Neural progenitor cell (in vitro differentiated cells): Measurements from ENCODE around the gene CD151. TPM values are rescaled to one million over a fixed set of nuclear protein-coding genes. Genes with fewer than 3 reads are reported as not detected.

Experiments used
- DNase-seq: peaks from one replicate; pipeline ENCODE4 v3.0.0-alpha.2; 2016; ENCODE audit warnings: low spot score
- H2AFZ ChIP-seq: fragments of 200-600 bp; sonication (generic); replicated peaks from 2 replicates; pipeline ENCODE4 v1.6.1; 2016; ENCODE audit warnings: antibody characterized with exemption
- H3F3A ChIP-seq: fragments of 200-600 bp; sonication (generic); 2 replicates; pipeline ENCODE4 v1.6.1; 2016; ENCODE audit warnings: antibody characterized with exemption, low read depth
- H3K27ac ChIP-seq: fragments of 200-600 bp; sonication (generic); 2 replicates; pipeline ENCODE4 v1.5.1; 2016; ENCODE audit warnings: mild to moderate bottlenecking
- H3K27me3 ChIP-seq: fragments of 200-600 bp; sonication (generic); 2 replicates; pipeline ENCODE4 v1.6.1; 2016; ENCODE audit warnings: mild to moderate bottlenecking, moderate library complexity
- H3K36me3 ChIP-seq: fragments of 200-600 bp; sonication (generic); 2 replicates; pipeline ENCODE4 v1.5.1; 2016
- H3K4me1 ChIP-seq: fragments of 200-600 bp; sonication (generic); 2 replicates; pipeline ENCODE4 v1.6.1; 2016; ENCODE audit warnings: mixed run types
- H3K4me2 ChIP-seq: fragments of 200-600 bp; sonication (generic); 2 replicates; pipeline ENCODE4 v1.6.1; 2016
- H3K4me3 ChIP-seq: fragments of 200-600 bp; sonication (generic); 2 replicates; pipeline ENCODE4 v1.5.1; 2016
- H3K79me2 ChIP-seq: fragments of 200-600 bp; sonication (generic); 2 replicates; pipeline ENCODE4 v1.6.1; 2016; ENCODE audit warnings: low read depth
- H3K9ac ChIP-seq: fragments of 200-600 bp; sonication (generic); 2 replicates; pipeline ENCODE4 v1.6.1; 2016
- H3K9me3 ChIP-seq: fragments of 200-600 bp; sonication (generic); 2 replicates; pipeline ENCODE4 v1.5.1; 2016; ENCODE audit warnings: low read depth
- H4K20me1 ChIP-seq: fragments of 200-600 bp; sonication (generic); 2 replicates; pipeline ENCODE4 v1.6.1; 2016; ENCODE audit warnings: low read depth
- H3K27ac Mint-ChIP-seq: 3 replicates; pipeline ENCODE4 v1.8.0; 2021; ENCODE audit warnings: mixed read lengths
- H3K27me3 Mint-ChIP-seq: 2 replicates; pipeline ENCODE4 v1.8.0; 2022; ENCODE audit warnings: low read depth, mild to moderate bottlenecking, inconsistent platforms, moderate library complexity, mixed read lengths; ENCODE audit not compliant: insufficient read depth
- H3K36me3 Mint-ChIP-seq: 3 replicates; pipeline ENCODE4 v1.8.0; 2021; ENCODE audit warnings: mixed read lengths
- H3K4me1 Mint-ChIP-seq: 3 replicates; pipeline ENCODE4 v1.8.0; 2021; ENCODE audit warnings: mixed read lengths
- H3K4me3 Mint-ChIP-seq: 3 replicates; pipeline ENCODE4 v1.8.0; 2021; ENCODE audit warnings: mild to moderate bottlenecking, moderate library complexity, mixed read lengths
- H3K9me3 Mint-ChIP-seq: 3 replicates; pipeline ENCODE4 v1.8.0; 2020; ENCODE audit warnings: mixed read lengths
- CTCF ChIP-seq: fragments of 200-600 bp; sonication (generic); IDR thresholded peaks from 2 replicates; pipeline ENCODE4 v1.5.1; 2017; ENCODE audit warnings: antibody characterized with exemption, mild to moderate bottlenecking
- EZH2 ChIP-seq: fragments of 200-600 bp; sonication (generic); IDR thresholded peaks from 2 replicates; pipeline ENCODE4 v1.6.1; 2017; ENCODE audit warnings: antibody characterized with exemption, mild to moderate bottlenecking, moderate library complexity
- EZH2phosphoT487 ChIP-seq: fragments of 200-600 bp; sonication (generic); IDR thresholded peaks from 2 replicates; pipeline ENCODE4 v1.6.1; 2017; ENCODE audit warnings: antibody characterized with exemption
- total RNA-seq: library from RNA; depleted of rRNA; stranded (reverse); fragments of >200 nt; gene quantifications from 2 replicates; pipeline ENCODE4 v1.2.3, GENCODE V29; 2015; ENCODE audit warnings: low replicate concordance

The CD151 gene
- total RNA-seq, 1 donor from 2014 or later: 37.4 TPM

GRCh38 chr11:849104-849824, 16.5 kb downstream of the CD151 start:
- H3K4me2 ChIP-seq: peak overlapping the region; percentile 99
- no peaks in the 10 kb centered on the region for H3K9me3 ChIP-seq
- H3K4me1 ChIP-seq: peaks cover 53% of the 10 kb centered on the region
- DNase-seq: peak; percentile 91
- Mint-ChIP-seq H3K36me3 (no peaks in the 10 kb centered on the region), H3K4me3 (peak overlapping the region; percentile 82), H3K9me3 (no peaks in the 10 kb centered on the region), H3K4me1 (peaks cover 27% of the 10 kb centered on the region), H3K27ac (no peak overlapping the region), H3K27me3 (peaks cover 10% of the 10 kb centered on the region)
- peaks cover 9% of the 10 kb centered on the region for H3K79me2 ChIP-seq
- peaks cover 29% of the 10 kb centered on the region for H3K27me3 ChIP-seq
- peak overlapping the region; percentile 95 for H3K4me3 ChIP-seq
- no peak overlapping the region for H3K9ac ChIP-seq
- H3F3A ChIP-seq: peaks cover 38% of the 10 kb centered on the region
- H2AFZ ChIP-seq: peak overlapping the region; percentile 90
- H3K27ac ChIP-seq: no peak overlapping the region
- TF ChIP-seq EZH2phosphoT487 (no peak), EZH2 (no peak), CTCF (no peak)
- H4K20me1 ChIP-seq: peaks cover 57% of the 10 kb centered on the region
- H3K36me3 ChIP-seq: no peaks in the 10 kb centered on the region

- Mint-ChIP-seq H3K4me3 (peak overlapping the region; percentile 84), H3K36me3 (no peaks in the 10 kb centered on the region)
Observed at GRCh38 chr11:849951-850774, 17.4 kb downstream of the CD151 start.

More at GRCh38 chr11:849951-850774, 17.4 kb downstream of the CD151 start:
- Histone ChIP-seq H3K4me1 (peaks cover 56% of the 10 kb centered on the region), H3F3A (peaks cover 39% of the 10 kb centered on the region), H3K9me3 (no peaks in the 10 kb centered on the region), H3K36me3 (no peaks in the 10 kb centered on the region), H3K27ac (no peak overlapping the region), H3K27me3 (peaks cover 29% of the 10 kb centered on the region), H4K20me1 (peaks cover 61% of the 10 kb centered on the region), H3K4me3 (peak overlapping the region; percentile 95), H2AFZ (peak overlapping the region; percentile 52), H3K9ac (no peak overlapping the region), H3K79me2 (peaks cover 9% of the 10 kb centered on the region), H3K4me2 (peak overlapping the region; percentile 99)
- peaks cover 24% of the 10 kb centered on the region for H3K4me1 Mint-ChIP-seq
- H3K27me3 Mint-ChIP-seq: peaks cover 6% of the 10 kb centered on the region
- no peaks in the 10 kb centered on the region for H3K9me3 Mint-ChIP-seq
- peak; percentile 78 for DNase-seq
- H3K27ac Mint-ChIP-seq: no peak overlapping the region
- TF ChIP-seq EZH2 (peak; percentile 32), CTCF (no peak)
